ENCODE results near the gene WNT6. TPM values are rescaled to one million over a fixed set of nuclear protein-coding genes. Genes with fewer than 3 reads are reported as not detected.

WNT6 gene
- total and polyA plus RNA-seq, 2 of the 8 experiments (the other 6 are each of a cell fraction or from before 2014, with no cell fraction given), result not detected

DNA sequence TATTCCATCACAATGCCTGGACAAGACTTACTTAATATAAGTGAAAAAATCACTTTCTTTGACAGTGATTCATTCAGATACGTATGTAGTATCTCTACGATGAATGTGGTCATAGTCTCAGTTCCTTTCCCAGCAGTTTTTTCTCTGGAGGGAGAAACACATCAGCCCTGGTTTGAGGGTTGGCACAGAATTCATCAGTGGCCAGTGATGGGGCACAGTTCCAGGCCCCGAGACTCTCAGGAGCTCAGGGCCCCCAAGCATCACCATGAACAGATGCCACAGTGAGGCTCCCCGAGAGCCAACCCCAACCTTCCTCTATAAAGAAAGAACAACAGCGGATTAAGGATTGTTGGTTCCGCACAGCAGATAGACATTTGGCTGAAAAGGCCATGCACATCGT, 40.5 kb upstream of the WNT6 start:
- FAIRE-seq, result no peak
- Histone ChIP-seq H3K9ac (replicated peaks in 1 of 4; ENCODE audit: extremely low read depth in 1 of 4, low read depth in 3 of 4, low read length in 3 of 4) (no peak overlapping the region), H2BK20ac (ENCODE audit: low read length) (no peak overlapping the region), H3K79me2 (ENCODE audit: control insufficient read depth in 1 of 2, insufficient read depth in 2 of 2, low read length in 2 of 2) (no peaks in the 10 kb centered on the region), H4K5ac (ENCODE audit: insufficient read length, low read depth, low read length) (no peak overlapping the region), H3K4me1 (replicated peaks in 1 of 4; ENCODE audit: control insufficient read depth in 3 of 4, insufficient read depth in 4 of 4, low read length in 3 of 4) (no peaks in the 10 kb centered on the region; a peak in 1 of 7 replicates), H3K79me1 (ENCODE audit: low read depth, low read length) (no peaks in the 10 kb centered on the region; the same call in 1 of the 2 replicates), H4K20me1 (replicated peaks in 1 of 2; ENCODE audit: control insufficient read depth in 1 of 2, insufficient read depth in 2 of 2, low read length in 2 of 2) (no peaks in the 10 kb centered on the region), H3K4me2 (ENCODE audit: insufficient read depth in 1 of 2, low read depth in 2 of 2, low read length in 2 of 2) (no peak overlapping the region), H2AFZ (ENCODE audit: low read length) (no peak overlapping the region), H4K91ac (replicated peaks; ENCODE audit: insufficient read length, low read length) (no peak overlapping the region), H4K8ac (ENCODE audit: extremely low read depth, insufficient read depth, low read length) (no peak overlapping the region), H3K56ac (replicated peaks; ENCODE audit: insufficient read length, low read depth, low read length) (no peak overlapping the region), H3K18ac (ENCODE audit: extremely low read depth, low read length) (no peak overlapping the region), H2BK15ac (ENCODE audit: low read length) (no peak overlapping the region), H3K23ac (ENCODE audit: insufficient read length) (no peak overlapping the region), H2BK12ac (ENCODE audit: low read depth, low read length) (no peak overlapping the region), H2AK5ac (ENCODE audit: low read depth, low read length) (no peak overlapping the region), H3K27ac (ENCODE audit: low read depth, low read length) (no peak overlapping the region), H3K4ac (replicated peaks; ENCODE audit: insufficient read length, low read depth, low read length) (no peak overlapping the region), H3K27me3 (replicated peaks in 1 of 4; ENCODE audit: control insufficient read depth in 3 of 4, extremely low read depth in 1 of 4, insufficient read depth in 3 of 4, low read length in 3 of 4) (no peaks in the 10 kb centered on the region), H3K4me3 (ENCODE audit: extremely low read depth in 1 of 4, insufficient read depth in 2 of 4, low read depth in 3 of 4, low read length in 4 of 4) (no peak overlapping the region), H3K9me3 (ENCODE audit: insufficient read depth in 2 of 2, low read depth in 1 of 2, low read length in 1 of 2) (no peaks in the 10 kb centered on the region), H2BK5ac (ENCODE audit: low read depth, low read length) (no peak overlapping the region), H3K14ac (ENCODE audit: insufficient read length) (no peak overlapping the region), H3K23me2 (ENCODE audit: low read depth, low read length) (no peaks in the 10 kb centered on the region), H3K36me3 (ENCODE audit: control insufficient read depth in 2 of 4, insufficient read depth in 4 of 4, low read length in 3 of 4) (no peaks in the 10 kb centered on the region), H2BK120ac (replicated peaks; ENCODE audit: low read depth, low read length) (no peak overlapping the region)
- TF ChIP-seq, protein P1, sequence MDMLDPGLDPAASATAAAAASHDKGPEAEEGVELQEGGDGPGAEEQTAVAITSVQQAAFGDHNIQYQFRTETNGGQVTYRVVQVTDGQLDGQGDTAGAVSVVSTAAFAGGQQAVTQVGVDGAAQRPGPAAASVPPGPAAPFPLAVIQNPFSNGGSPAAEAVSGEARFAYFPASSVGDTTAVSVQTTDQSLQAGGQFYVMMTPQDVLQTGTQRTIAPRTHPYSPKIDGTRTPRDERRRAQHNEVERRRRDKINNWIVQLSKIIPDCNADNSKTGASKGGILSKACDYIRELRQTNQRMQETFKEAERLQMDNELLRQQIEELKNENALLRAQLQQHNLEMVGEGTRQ (IDR thresholded peaks at IDR 0.05; ENCODE audit: low read length), result no peak
- TF ChIP-seq SUZ12 (IDR thresholded peaks at IDR 0.05; ENCODE audit: low read length) (no peak), SRF (IDR thresholded peaks at IDR 0.05; ENCODE audit: low read depth, low read length) (no peak), HDAC6 (IDR thresholded peaks at IDR 0.05; ENCODE audit: low read depth, low read length) (no peak), EP300 (IDR thresholded peaks at IDR 0.05; ENCODE audit: borderline replicate concordance in 1 of 2, low read depth in 2 of 2, low read length in 2 of 2) (no peak), EZH2 (IDR thresholded peaks at IDR 0.05; ENCODE audit: low read depth, low read length, severe bottlenecking) (no peak), TAF7 (optimal IDR thresholded peaks at IDR 0.05; ENCODE audit: borderline replicate concordance, low read depth, low read length) (no peak)
- POLR2A ChIA-PET (ENCODE audit: partially characterized antibody), result interaction anchor here (0.6 kb wide), 1 partner anchor 18 kb away, joined by 3 read pairs; no protein-coding TSS in a partner anchor
- DNase-seq (ENCODE audit: low read depth in 1 of 2, low spot score in 2 of 2), result no peak
- 93% methylated on average over 7 of the region's 7 CpGs; no CpG with 5 or more reads in 1 of the 2 experiments for WGBS, 2 experiments (ENCODE audit: extremely low coverage in 1 of 2, insufficient coverage in 1 of 2, insufficient read length in 1 of 2, insufficient replicate concordance in 2 of 2, low coverage in 1 of 2, low lambda C conversion rate in 2 of 2, missing lambda C conversion rate in 1 of 2)
- CTCF ChIA-PET (ENCODE audit: partially characterized antibody), result interaction anchor here (0.6 to 1.0 kb wide), 2 partner anchors 11 kb away, joined by 3 read pairs; no protein-coding TSS in a partner anchor
